Measurements from ENCODE around the gene GPR37L1. TPM values are rescaled to one million over a fixed set of nuclear protein-coding genes. Genes with fewer than 3 reads are reported as not detected.

GPR37L1 gene
- total RNA-seq, 1 donor from 2014 or later = not detected

DNA sequence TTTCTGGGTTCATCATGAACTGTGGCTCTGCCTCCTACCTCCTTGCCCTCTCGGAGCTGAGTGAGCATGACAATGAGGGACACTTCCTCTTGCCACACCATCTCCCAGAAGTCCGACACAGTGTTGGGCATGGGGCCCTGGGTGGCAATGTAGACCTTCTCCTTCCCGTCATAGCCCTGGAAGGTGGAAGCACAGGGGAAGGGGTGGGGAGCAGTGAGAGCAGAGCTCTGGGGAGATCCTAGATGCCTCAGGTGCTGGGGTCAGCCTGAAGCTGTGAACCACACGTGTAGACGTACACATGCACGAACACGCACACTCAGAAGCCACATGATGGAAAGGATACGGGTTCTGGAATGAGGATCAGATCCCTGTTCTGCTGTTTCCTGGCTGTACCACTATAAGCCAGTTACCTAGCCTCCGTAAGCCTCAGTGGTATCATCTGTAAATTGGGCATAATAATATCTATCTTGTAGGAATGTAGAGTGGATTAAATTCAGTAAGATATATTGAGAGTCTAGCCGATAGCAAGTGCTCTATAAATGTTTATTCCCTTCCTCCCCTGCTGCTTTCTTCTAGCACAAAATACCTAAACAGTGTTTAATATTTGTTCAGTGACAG, 31.5 kb downstream of the GPR37L1 start:
- no peak for DNase-seq (ENCODE audit: low read depth in 2 of 2)

GRCh38 chr1:202154766-202155477, 32.2 kb downstream of the GPR37L1 start:
- peak; percentile 17 to 56 for DNase-seq (ENCODE audit: low read depth in 2 of 2)

GRCh38 chr1:202155478-202156021, 32.8 kb downstream of the GPR37L1 start:
- peak in 1 of 2 donors; percentile 59 for DNase-seq (ENCODE audit: low read depth in 2 of 2)

DNA sequence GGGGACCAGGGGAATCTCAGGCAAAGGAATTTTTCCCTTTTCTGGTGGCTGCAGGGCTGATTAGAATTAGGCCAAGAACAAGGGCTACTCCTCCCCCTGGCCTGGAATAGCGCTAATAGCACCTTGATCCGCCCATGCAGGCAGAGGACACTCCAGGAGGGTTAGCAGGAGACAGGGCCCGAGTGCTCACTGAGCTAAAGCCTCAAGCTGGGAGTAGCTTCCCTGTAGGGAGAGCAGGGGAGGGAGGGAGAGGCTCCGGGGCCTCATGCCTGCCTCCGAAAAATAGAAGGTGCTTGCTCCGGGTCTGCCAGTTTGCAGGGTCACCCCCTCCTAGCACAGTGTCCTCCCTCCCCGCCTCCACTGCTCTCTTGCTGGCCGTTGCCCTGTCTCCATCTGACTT, 33.9 kb downstream of the GPR37L1 start:
- no peak for DNase-seq (ENCODE audit: low read depth in 2 of 2)

GRCh38 chr1:202157945-202158344, 35.2 kb downstream of the GPR37L1 start:
- DNase-seq (ENCODE audit: low read depth in 2 of 2) = no peak

DNA sequence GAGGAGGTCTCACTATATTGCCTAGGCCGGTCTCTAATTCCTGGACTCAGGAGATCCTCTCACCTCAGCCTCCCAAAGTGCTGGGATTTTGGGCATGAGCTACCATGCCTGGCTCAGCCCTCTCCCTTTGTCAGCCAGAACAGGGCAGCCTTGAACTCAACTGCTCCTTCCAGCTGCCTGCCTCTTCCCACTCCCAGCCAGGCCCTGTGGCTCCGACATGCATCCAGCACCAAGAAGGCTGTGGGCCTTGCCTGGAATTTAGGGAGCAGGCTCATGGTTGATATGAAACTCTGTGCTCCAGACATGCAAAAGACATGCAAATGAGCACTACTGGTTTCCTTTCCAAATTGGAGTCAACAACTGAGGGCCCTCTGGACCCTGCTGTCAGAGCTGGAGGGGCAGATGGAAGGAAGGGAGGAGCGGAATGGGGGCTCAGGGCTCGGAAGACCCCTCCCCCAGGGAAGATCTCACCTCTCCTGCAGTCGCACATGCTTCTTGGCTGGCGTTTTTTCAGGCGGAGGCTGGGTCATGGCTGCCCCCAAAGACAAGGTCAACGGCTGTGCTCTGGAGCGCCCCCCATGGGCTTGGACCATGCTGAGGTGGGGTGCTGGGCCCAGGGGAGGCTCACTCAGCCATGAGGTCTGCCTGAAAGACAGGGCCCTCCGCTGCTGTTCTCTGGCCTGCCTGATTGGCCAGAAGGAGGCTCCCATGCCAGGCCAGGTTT, 36.3 kb downstream of the GPR37L1 start:
- no peak for DNase-seq (ENCODE audit: low read depth in 2 of 2)

- DNase-seq (ENCODE audit: low read depth in 2 of 2) = no peak
Measured at GRCh38 chr1:202159534-202160371, 37.0 kb downstream of the GPR37L1 start.

DNA sequence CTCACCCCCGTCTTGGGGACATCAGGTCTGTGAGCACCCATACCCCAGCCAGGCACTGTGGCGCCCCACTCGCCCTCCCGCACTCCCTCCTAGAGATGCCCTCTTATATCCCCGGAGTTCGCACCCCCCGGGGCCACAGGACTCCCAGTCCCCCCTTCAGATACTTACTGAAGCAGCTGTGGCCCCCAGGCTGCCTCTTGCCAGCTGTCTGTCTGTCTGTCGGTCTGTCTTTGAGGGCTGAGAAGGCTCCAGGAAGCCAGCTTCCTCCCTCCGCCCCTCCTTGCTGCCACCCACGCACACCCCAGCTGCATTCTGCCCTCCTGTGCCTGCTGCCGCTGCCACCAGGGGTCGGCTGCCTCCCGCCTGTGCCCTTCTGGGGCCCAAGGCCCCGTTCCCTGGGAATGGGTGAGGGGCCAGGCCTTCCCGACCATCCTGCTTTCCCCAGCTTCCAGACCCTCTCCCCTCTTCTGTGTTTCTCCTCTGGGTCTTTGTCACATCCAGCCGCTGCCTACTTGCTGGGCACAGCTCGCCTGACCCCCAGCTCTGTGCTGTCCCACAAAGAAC, 37.7 kb downstream of the GPR37L1 start, which contains the start of gene PTPN7:
TSS of gene PTPN7 (minus strand) at position 226 of the 564 bp plus-strand sequence. CDS start 1,200 bp downstream, outside the sequence.
- no peak for DNase-seq (ENCODE audit: low read depth in 2 of 2)

- no peak for DNase-seq (ENCODE audit: low read depth in 2 of 2)
Measured at GRCh38 chr1:202161151-202162046, 38.7 kb downstream of the GPR37L1 start.

GRCh38 chr1:202162047-202162417, 39.3 kb downstream of the GPR37L1 start:
- DNase-seq (ENCODE audit: low read depth in 2 of 2) = no peak

GRCh38 chr1:202162418-202163280, 39.9 kb downstream of the GPR37L1 start:
- DNase-seq (ENCODE audit: low read depth in 2 of 2) = no peak

GRCh38 chr1:202163281-202164270, 40.9 kb downstream of the GPR37L1 start:
- no peak for DNase-seq (ENCODE audit: low read depth in 2 of 2)

- DNase-seq (ENCODE audit: low read depth in 2 of 2) = no peak
Measured at GRCh38 chr1:202164271-202165037, 41.7 kb downstream of the GPR37L1 start.

GRCh38 chr1:202165267-202165941, 42.7 kb downstream of the GPR37L1 start:
- no peak for DNase-seq (ENCODE audit: low read depth in 2 of 2)

DNA sequence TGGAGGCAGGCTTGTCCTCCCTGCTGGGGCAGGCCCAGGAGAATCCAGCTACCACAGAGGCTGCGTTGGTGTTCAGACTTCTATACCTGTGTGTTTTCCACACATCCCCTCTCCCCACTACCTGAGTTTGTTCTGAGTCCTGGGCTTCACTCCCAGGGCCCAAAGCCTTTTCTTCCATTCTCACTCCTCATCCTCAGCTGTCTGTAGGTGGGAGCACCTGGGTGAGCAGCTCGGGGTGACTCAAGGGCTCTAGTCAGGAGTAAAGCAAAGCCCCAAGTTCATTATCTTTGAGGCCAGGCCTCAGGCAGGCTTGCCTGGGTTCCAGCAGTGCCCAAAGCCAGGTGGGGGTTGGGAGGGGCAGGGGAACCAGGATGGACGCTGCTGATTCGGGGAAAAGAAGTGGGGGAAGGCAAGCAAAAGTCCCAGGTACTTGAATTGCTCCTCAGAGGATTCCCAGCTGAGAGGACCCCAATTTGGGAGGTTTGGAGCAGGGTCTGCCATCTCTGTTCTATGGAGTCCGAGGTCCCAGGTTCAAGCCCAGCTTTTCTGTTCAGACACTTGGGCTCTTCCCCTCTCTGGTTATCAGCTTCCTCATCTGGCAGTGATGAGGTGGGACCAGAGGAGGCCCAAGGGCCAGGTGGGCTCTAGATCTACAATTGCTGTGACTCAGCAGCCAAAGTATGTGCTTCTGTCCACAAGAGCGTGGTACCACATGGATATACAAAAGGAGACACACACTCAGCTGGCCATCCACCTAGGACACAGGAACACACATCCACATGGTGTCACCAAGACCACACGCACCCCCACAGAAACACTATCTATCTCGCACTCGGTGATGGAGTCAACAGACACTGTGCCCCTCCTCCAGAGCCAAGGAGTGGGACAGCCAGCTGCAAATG, 43.5 kb downstream of the GPR37L1 start:
- DNase-seq (ENCODE audit: low read depth in 2 of 2) = no peak

Data from dermis microvascular lymphatic vessel endothelial cell (primary cell).